Stimulated activated CD8-positive, alpha-beta memory T cell treated with anti-CD3 and anti-CD28 coated beads, Interleukin-15, amount 100 ng/mL, for 48 hours (primary cell): ENCODE measurements around the gene PKP4.

Source experiments
- DNase-seq, 2 donors: peaks; one replicate each; pipeline ENCODE4 v3.0.0-alpha.2; 2020; ENCODE audit warnings: low read depth in 2 of 2

The PKP4 gene

DNA sequence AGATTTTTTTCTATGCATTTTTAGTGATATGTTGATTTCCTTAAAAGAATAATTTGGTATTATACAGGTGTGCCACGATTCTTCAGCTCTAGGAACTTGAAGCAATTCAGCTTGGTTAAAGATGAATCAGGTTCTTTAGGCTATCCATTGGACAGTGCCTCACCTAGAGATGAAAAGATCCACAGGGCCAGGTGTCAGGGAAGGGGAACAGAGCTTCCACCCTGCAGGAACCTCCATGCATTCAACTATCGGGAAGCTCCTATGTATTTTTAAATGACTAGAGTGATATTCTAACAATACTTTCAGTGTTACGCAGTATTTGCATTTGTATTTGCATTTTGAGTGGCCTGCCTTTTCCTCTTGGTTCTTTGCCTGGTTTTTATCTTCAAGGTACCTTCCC lies 40.2 kb downstream of the PKP4 start:
- DNase-seq: no peak

- no peak for DNase-seq
Observed at GRCh38 chr2:158497486-158497885, 40.7 kb downstream of the PKP4 start.

- no peak for DNase-seq
Observed at GRCh38 chr2:158498043-158498748, 41.4 kb downstream of the PKP4 start.

DNA sequence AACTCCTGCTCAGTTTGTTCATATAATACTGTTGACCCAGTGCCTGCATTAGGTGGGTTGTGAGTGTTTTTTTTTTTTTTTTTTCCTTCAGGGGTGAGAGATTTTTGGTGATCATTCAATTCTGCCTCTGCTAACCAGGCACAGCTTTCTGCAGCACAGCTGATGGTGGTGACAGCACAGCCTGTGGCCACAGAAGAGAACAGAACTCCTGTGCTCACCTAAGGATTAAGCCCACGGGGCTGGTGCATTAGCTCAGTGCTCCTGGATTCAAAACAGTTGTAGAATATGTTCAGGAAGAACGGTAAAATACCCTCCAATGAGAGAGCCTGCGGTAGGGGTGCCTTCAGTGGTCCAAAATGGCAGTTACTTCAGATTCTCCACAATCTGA lies 42.0 kb downstream of the PKP4 start:
- DNase-seq: no peak

GRCh38 chr2:158499383-158499782 lies 42.6 kb downstream of the PKP4 start:
- DNase-seq: no peak

- no peak for DNase-seq
Observed at GRCh38 chr2:158500333-158500732, 43.6 kb downstream of the PKP4 start.

- no peak for DNase-seq
Observed at GRCh38 chr2:158501301-158501700, 44.5 kb downstream of the PKP4 start.

- no peak for DNase-seq
Observed at GRCh38 chr2:158502974-158503373, 46.2 kb downstream of the PKP4 start.

DNA sequence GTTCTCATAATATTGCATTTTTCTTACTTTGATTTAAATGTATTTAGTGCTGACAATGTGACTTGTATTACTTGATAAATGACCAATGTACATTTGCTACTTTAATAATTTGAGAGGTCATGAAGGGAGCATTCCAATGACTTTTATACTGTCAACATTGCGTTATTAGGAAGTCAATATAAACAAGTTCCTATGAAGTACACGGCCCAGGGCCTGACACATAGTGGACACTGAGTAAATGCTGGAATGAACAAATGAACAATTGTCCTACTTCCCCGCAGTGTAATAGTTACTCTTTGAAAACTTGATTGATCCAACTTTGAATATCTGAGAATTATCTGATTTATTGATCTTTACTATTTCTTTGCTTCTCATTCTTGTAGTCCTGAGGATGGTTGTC lies 47.3 kb downstream of the PKP4 start:
- DNase-seq: no peak

DNA sequence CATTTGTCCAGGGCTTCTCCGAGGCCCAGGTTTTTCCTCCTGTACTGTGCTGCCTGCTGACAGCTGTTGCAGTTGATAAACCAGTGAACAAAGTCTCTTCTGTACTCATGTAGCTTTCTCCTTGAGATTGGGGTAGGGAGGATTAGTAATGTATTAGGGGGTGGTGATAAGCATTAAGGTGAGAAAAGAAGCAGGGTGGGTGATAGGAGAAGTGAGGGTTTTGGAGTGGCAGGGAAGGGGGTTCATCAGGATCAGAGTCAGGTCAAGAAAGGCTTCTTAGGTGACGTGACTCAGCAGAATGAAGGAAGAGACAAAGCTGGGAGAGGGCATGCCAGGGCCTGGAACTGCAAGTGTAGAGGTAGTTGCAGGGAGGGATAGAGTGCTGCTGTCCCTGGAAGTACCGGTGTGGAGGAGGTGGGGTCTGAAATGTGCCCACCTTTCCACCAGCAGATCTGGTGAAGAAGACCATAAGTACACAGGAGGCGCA lies 48.7 kb downstream of the PKP4 start:
- no peak for DNase-seq

DNA sequence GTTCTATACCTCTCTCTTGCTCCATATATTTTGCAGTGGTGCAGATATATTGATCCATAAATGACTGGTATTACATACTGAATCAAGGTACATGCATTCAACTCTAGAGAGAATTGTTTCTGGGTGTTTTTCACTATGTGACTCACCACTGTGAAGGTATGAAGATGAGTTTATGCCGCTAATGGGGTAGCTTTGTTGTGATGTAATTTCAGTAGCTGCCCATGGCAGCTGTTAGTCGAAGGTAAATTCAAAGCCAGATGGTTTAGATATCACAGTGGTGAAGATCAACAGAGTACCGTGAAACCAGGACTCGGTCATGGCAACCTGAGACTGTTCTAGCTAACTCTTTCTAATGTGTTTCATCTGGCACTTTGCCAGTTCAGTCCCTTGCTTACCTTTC lies 50.4 kb downstream of the PKP4 start:
- no peak for DNase-seq

GRCh38 chr2:158507679-158508078 lies 50.9 kb downstream of the PKP4 start:
- DNase-seq: no peak

DNA sequence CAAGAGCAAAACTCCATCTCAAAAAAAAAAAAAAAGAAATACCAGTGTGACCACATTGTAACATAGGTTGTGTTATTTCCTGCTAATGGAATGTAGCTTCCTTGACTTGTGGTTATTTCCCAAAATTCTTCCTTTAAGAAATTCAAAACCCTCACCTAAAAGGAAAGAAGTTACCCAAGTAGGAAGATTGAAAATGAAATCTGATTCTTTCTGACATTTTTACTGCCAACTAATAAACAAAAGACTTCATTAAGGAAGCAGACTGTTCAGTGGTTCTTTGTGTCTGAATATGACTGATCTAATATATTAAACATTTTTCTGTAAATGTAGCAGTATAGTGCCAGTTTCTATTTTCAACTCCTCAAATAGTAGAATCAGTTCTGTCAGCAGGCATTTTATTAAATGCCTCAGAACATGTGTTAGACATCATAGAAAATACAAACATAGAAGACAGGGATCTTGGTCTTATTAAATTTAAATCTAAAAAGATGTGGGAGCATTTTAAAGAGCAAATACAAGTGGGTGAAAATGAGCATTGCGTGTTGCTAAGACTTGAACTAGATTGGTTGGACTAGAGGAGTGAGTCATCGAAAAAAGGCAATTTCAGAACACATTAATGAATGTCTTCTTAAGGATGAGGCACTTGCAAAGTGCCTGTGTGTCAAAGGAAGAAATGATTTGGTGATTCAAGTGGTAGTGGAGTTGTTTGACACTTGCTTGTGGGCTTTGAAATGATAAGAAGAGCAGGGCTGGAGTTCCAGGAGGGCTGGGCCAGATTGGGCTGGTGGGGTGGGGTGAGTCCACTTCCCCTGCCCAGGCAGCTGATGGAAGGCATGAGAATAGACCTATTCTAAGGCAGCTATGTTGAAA lies 53.4 kb downstream of the PKP4 start:
- no peak for DNase-seq

- DNase-seq: no peak
Observed at GRCh38 chr2:158510887-158511286, 54.1 kb downstream of the PKP4 start.

DNA sequence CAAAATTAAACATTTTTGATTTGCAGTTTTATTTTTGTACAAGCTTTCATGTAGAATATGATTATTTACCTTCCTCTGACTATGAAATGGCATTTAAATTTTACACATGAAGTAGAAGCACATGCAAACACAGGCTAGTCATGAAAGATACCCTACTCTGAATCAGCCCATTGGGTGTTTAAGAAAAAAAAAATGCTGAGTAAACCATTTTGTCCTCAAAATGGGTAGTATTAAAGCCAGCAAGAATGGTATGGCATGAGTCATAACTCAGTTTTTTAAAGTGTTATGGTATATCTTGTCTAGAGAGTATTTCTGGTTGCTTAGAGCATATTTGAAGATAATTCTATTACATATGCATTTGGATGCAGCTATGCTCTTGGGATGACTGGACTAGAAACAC lies 55.0 kb downstream of the PKP4 start:
- no peak for DNase-seq

DNA sequence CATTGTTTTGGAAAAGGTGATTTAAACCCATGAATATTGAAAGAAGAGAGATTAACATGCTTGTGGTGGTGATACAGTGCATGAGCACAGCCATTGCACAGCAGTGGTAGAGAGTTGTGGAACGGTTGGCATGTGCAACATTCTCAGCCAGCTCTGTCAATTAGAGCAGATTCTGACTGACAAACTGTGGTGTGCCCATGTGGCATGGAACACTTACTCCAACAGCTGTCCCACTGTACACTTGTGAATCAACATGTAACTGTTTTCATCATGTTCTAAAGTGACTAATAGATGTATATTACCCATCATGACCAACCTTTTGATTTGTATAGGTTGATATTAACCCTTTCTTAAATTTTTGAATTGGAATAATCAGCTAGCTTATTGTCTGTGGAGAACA lies 55.6 kb downstream of the PKP4 start:
- no peak for DNase-seq

- DNase-seq: no peak
Observed at GRCh38 chr2:158513841-158514240, 57.1 kb downstream of the PKP4 start.

DNA sequence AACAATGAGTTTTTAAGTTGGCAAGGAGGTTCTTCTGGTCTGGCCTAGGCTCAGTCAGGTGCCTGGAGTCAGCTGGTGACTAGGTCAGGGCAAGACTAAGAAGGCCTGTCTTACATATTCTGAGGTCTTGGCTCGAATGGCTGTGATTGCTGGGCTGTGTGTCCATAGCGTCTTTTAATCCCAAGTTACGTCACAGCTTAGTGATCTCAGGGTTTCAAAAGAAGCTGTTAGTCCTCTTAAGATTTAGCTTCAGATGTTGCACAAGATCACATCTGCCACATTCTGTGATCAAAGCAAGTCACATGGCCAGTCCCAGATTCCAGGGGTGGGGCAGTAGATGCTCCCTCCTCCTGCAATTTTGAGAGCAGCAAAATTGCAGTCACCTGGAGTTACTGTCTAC lies 61.3 kb downstream of the PKP4 start:
- DNase-seq: no peak

DNA sequence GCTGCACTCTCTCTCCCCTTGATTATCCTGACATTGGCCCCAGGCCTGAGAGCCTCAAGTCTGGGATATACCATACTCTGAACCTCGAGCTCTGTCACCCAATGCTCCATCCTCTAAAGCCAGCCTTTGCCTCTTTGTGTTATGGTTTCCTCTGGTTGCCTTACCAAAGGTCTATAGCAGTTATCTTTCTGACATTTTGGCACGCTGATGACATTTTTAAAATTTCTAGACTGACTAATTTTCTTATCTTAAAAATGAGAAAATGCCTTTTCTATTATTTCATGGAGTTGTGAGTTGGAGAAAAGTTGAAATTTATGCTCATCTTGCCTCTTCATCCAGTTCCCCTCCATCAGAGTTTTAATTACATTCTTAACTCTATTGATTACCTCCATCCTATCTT lies 62.7 kb downstream of the PKP4 start:
- no peak for DNase-seq

- no peak for DNase-seq
Observed at GRCh38 chr2:158529379-158530259, 72.9 kb downstream of the PKP4 start.

GRCh38 chr2:158530829-158531228 lies 74.1 kb downstream of the PKP4 start:
- DNase-seq: no peak

GRCh38 chr2:158533009-158533408 lies 76.3 kb downstream of the PKP4 start:
- no peak for DNase-seq
